Esophagus muscularis mucosa (tissue), 4 donors: ENCODE data around the gene SPSB1.

Source experiments
- EP300 ChIP-seq: sonication (generic); formaldehyde crosslinking; IDR thresholded peaks from one replicate; pipeline ENCODE4 v1.6.1; 2017; ENCODE audit warnings: antibody characterized with exemption
- POLR2A ChIP-seq: fragments of 450-650 bp; IDR thresholded peaks from one replicate; pipeline ENCODE4 v1.6.1; 2017; ENCODE audit warnings: antibody characterized with exemption, moderate library complexity, mild to moderate bottlenecking, low read depth
- TF ChIP-seq, protein P1 (sequence below), 3 experiments: fragments of 200-600 bp in 2 of 3; fragments of 450-650 bp in 1 of 3; sonication (generic) in 2 of 3; IDR thresholded peaks; one replicate each; pipeline ENCODE4 v1.5.1; 2017 to 2019; ENCODE audit warnings: antibody characterized with exemption in 3 of 3, mild to moderate bottlenecking in 2 of 3, moderate library complexity in 1 of 3

DNA sequence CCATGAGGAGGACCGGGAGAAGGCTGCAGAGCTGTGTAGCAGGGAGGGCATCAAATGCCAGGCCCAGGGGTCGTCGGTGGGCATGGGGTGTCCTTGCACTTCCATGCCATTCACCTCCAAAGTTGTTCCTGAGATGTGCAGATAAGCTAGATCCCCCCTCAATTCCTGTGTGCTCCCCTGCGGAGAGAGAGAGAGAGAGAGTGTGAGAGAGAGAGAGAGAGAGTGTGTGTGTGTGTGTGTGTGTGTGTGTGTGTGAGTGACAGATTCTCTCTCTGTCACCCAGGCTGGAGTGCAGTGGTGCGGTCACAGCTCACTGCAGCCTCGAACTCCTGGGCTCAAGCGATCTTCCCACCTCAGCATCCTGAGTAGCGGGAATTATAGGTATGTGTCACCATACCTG is 16.4 kb downstream of the SPSB1 start:
- TF ChIP-seq POLR2A (no peak), EP300 (no peak)
- TF ChIP-seq, protein P1, sequence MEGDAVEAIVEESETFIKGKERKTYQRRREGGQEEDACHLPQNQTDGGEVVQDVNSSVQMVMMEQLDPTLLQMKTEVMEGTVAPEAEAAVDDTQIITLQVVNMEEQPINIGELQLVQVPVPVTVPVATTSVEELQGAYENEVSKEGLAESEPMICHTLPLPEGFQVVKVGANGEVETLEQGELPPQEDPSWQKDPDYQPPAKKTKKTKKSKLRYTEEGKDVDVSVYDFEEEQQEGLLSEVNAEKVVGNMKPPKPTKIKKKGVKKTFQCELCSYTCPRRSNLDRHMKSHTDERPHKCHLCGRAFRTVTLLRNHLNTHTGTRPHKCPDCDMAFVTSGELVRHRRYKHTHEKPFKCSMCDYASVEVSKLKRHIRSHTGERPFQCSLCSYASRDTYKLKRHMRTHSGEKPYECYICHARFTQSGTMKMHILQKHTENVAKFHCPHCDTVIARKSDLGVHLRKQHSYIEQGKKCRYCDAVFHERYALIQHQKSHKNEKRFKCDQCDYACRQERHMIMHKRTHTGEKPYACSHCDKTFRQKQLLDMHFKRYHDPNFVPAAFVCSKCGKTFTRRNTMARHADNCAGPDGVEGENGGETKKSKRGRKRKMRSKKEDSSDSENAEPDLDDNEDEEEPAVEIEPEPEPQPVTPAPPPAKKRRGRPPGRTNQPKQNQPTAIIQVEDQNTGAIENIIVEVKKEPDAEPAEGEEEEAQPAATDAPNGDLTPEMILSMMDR (IDR thresholded peaks at IDR 0.05), result no peak
